NOMO-1 (cell line): ENCODE measurements around the gene PACSIN1.

Experiments used
- DNase-seq, 2 experiments: peaks; one replicate each; lab custom pipeline; 2025; ENCODE audit not compliant: unreplicated experiment in 2 of 2; lab: John Stamatoyannopoulos, UW

Gene PACSIN1

GRCh38 chr6:34540222-34540621 is 74.3 kb downstream of the PACSIN1 start:
- DNase-seq: no peak

GRCh38 chr6:34540841-34541240 is 75.0 kb downstream of the PACSIN1 start:
- no peak for DNase-seq

- no peak for DNase-seq
Observed at GRCh38 chr6:34543421-34543820, 77.5 kb downstream of the PACSIN1 start.

- no peak for DNase-seq
Observed at GRCh38 chr6:34544052-34544604, 78.3 kb downstream of the PACSIN1 start.

- DNase-seq: no peak
Observed at GRCh38 chr6:34544776-34545471, 79.0 kb downstream of the PACSIN1 start.

- no peak for DNase-seq
Observed at GRCh38 chr6:34546551-34547321, 80.9 kb downstream of the PACSIN1 start.

GRCh38 chr6:34547701-34548644 is 82.1 kb downstream of the PACSIN1 start:
- no peak for DNase-seq

- no peak for DNase-seq
Observed at GRCh38 chr6:34549026-34549803, 83.3 kb downstream of the PACSIN1 start.

- DNase-seq: no peak
Observed at GRCh38 chr6:34549804-34550202, 83.9 kb downstream of the PACSIN1 start.

- no peak for DNase-seq
Observed at GRCh38 chr6:34551720-34552119, 85.8 kb downstream of the PACSIN1 start.

- DNase-seq: no peak
Observed at GRCh38 chr6:34552620-34553019, 86.7 kb downstream of the PACSIN1 start.

- no peak for DNase-seq
Observed at GRCh38 chr6:34553146-34553545, 87.3 kb downstream of the PACSIN1 start.

- no peak for DNase-seq
Observed at GRCh38 chr6:34553750-34554149, 87.9 kb downstream of the PACSIN1 start.

GRCh38 chr6:34554291-34555006 is 88.6 kb downstream of the PACSIN1 start:
- no peak for DNase-seq

GRCh38 chr6:34555007-34555322 is 89.1 kb downstream of the PACSIN1 start:
- no peak for DNase-seq

- DNase-seq: no peak
Observed at GRCh38 chr6:34555328-34555727, 89.5 kb downstream of the PACSIN1 start.

GRCh38 chr6:34556031-34556471 is 90.2 kb downstream of the PACSIN1 start, which contains the start of gene SPDEF:
SPDEF (minus strand) TSS chr6:34556329; CDS start chr6:34544455, 11,874 bp downstream.
- no peak for DNase-seq

- DNase-seq: no peak
Observed at GRCh38 chr6:34556493-34556892, 90.6 kb downstream of the PACSIN1 start.

GRCh38 chr6:34557228-34557627 is 91.4 kb downstream of the PACSIN1 start:
- no peak for DNase-seq
